Activated effector memory CD4-positive, alpha-beta T cell treated with anti-CD3 and anti-CD28 coated beads, Interleukin-2, amount 50 U/mL, for 16 hours (primary cell): ENCODE measurements around the gene SMARCA4.
"Not testable (repeated sequence)": the region's sequence is repeated elsewhere in the genome, so short reads cannot be mapped to it uniquely, and the experiment has no call there.

Experiments
- DNase-seq: peaks from one replicate; pipeline ENCODE4 v3.0.0-alpha.2; 2020

The SMARCA4 gene

GRCh38 chr19:11078893-11079292 is 118.1 kb downstream of the SMARCA4 start:
- DNase-seq: no peak

- DNase-seq: no peak
Measured at GRCh38 chr19:11079999-11080398, 119.2 kb downstream of the SMARCA4 start.

GRCh38 chr19:11087870-11088505 is 127.2 kb downstream of the SMARCA4 start:
- no peak for DNase-seq

GRCh38 chr19:11088506-11089253 is 127.8 kb downstream of the SMARCA4 start:
- no peak for DNase-seq

GRCh38 chr19:11089254-11090013 is 128.6 kb downstream of the SMARCA4 start, which contains the start of gene LDLR:
Gene LDLR (plus strand): TSS chr19:11089463. CDS start chr19:11089549, 86 bp downstream.
- DNase-seq: peak; percentile 89

GRCh38 chr19:11090014-11090263 is 129.1 kb downstream of the SMARCA4 start:
- not testable (repeated sequence) for DNase-seq

- DNase-seq: peak; percentile 99
Measured at GRCh38 chr19:11090264-11090996, 129.6 kb downstream of the SMARCA4 start.

- no peak for DNase-seq
Measured at GRCh38 chr19:11090997-11091702, 130.3 kb downstream of the SMARCA4 start.

GRCh38 chr19:11091703-11092153 is 130.9 kb downstream of the SMARCA4 start:
- peak; percentile 85 for DNase-seq

- peak; percentile 77 for DNase-seq
Measured at GRCh38 chr19:11092181-11092538, 131.3 kb downstream of the SMARCA4 start.

- DNase-seq: no peak
Measured at GRCh38 chr19:11093689-11094238, 132.9 kb downstream of the SMARCA4 start.

- no peak for DNase-seq
Measured at GRCh38 chr19:11094520-11094894, 133.7 kb downstream of the SMARCA4 start.

- peak; percentile 78 for DNase-seq
Measured at GRCh38 chr19:11096210-11096841, 135.5 kb downstream of the SMARCA4 start.

GRCh38 chr19:11097367-11097766 is 136.5 kb downstream of the SMARCA4 start:
- not testable (repeated sequence) for DNase-seq

GRCh38 chr19:11098327-11098726 is 137.5 kb downstream of the SMARCA4 start:
- DNase-seq: no peak

- no peak for DNase-seq
Measured at GRCh38 chr19:11098861-11099260, 138.0 kb downstream of the SMARCA4 start.

GRCh38 chr19:11100049-11100448 is 139.2 kb downstream of the SMARCA4 start:
- no peak for DNase-seq

GRCh38 chr19:11101057-11101456 is 140.2 kb downstream of the SMARCA4 start:
- no peak for DNase-seq

- DNase-seq: no peak
Measured at GRCh38 chr19:11102944-11103343, 142.1 kb downstream of the SMARCA4 start.

GRCh38 chr19:11103667-11104066 is 142.8 kb downstream of the SMARCA4 start:
- not testable (repeated sequence) for DNase-seq

GRCh38 chr19:11105014-11105636 is 144.3 kb downstream of the SMARCA4 start:
- no peak for DNase-seq
